Upper lobe of left lung (tissue), 6 donors: ENCODE results near the gene USP2. TPM values are rescaled to one million over a fixed set of nuclear protein-coding genes. Genes with fewer than 3 reads are reported as not detected.
A peak's percentile ranks its signal among the peaks of the same experiment; 100 is the strongest.

Experiments
- ATAC-seq, 2 donors: fragments of 200-7000 bp; cut with Tn5 transposase; one replicate each; pipeline ENCODE4 v1.9.1; 2022; ENCODE audit warnings: mild to moderate bottlenecking in 2 of 2, moderate library complexity in 2 of 2; ENCODE audit not compliant: low FRiP score in 2 of 2
- DNase-seq, 2 donors: peaks; one replicate each; pipeline ENCODE4 v3.0.0-alpha.2; 2019 to 2020
- H3K27ac ChIP-seq, 4 donors: fragments of 200-600 bp; sonication (generic); one replicate each; pipeline ENCODE4 v1.5.1; 2016 to 2019
- H3K27me3 ChIP-seq, 4 donors: fragments of 200-600 bp; sonication (generic); one replicate each; pipeline ENCODE4 v1.5.1; 2017 to 2019
- H3K36me3 ChIP-seq, 4 donors: fragments of 200-600 bp; sonication (generic); one replicate each; pipeline ENCODE4 v1.5.1; 2016 to 2019
- H3K4me1 ChIP-seq, 4 donors: fragments of 200-600 bp; sonication (generic); one replicate each; pipeline ENCODE4 v1.5.1; 2018 to 2019
- H3K4me3 ChIP-seq, 4 donors: fragments of 200-600 bp; sonication (generic); one replicate each; pipeline ENCODE4 v1.5.1; 2017 to 2019; ENCODE audit warnings: mild to moderate bottlenecking in 2 of 4, moderate library complexity in 1 of 4
- H3K9me3 ChIP-seq, 4 donors: fragments of 200-600 bp; sonication (generic); one replicate each; pipeline ENCODE4 v1.5.1; 2018 to 2019
- CTCF ChIP-seq, 6 experiments: fragments of 450-650 bp in 4 of 6; fragments of 200-600 bp in 2 of 6; sonication (generic) in 2 of 6; IDR thresholded peaks; one replicate each; pipeline ENCODE4 v1.5.1; 2016 to 2019; ENCODE audit warnings: antibody characterized with exemption in 6 of 6
- EP300 ChIP-seq, 4 donors: sonication (generic); formaldehyde crosslinking; IDR thresholded peaks; one replicate each; pipeline ENCODE4 v1.5.1; 2017; ENCODE audit warnings: antibody characterized with exemption in 4 of 4, control low read depth in 2 of 4
- POLR2A ChIP-seq, 4 donors: fragments of 450-650 bp; IDR thresholded peaks; one replicate each; pipeline ENCODE4 v1.5.1; 2016 to 2017; ENCODE audit warnings: antibody characterized with exemption in 4 of 4, mild to moderate bottlenecking in 2 of 4
- POLR2AphosphoS5 ChIP-seq, 2 donors: sonication (generic); formaldehyde crosslinking; IDR thresholded peaks; one replicate each; pipeline ENCODE4 v1.5.1; 2017; ENCODE audit warnings: antibody characterized with exemption in 2 of 2
- WGBS, 2 donors: methylation state at CpG; one replicate each; pipeline ENCODE4 v1.1.5; 2017 to 2018; 5-methylcytosine and 5-hydroxymethylcytosine counted together
- total RNA-seq, 6 donors: library from RNA; depleted of rRNA in 4 of 6; stranded (reverse); fragments of >200 nt in 4 of 6; gene quantifications; one replicate each; pipeline versions ENCODE4 v1.1.0 to v1.2.1, GENCODE V29; 2016 to 2021
- donor health status: DM: no; HTN: no; CAD: no; lungs with moderate emphysema.
- donor health status: DM: no; HTN: yes; CAD: no; lungs with severe emphysema.

Gene USP2
- total RNA-seq, 6 donors from 2014 or later, result 1.7 to 5.0 (median 3.0) TPM

GRCh38 chr11:119373921-119374631 is 7.4 kb downstream of the USP2 start:
- Histone ChIP-seq H3K4me1 (peaks cover 23 to 36% (median 32%) of the 10 kb centered on the region in 4 donors), H3K4me3 (no peak overlapping the region), H3K9me3 (no peaks in the 10 kb centered on the region), H3K27me3 (no peaks in the 10 kb centered on the region), H3K36me3 (no peaks in the 10 kb centered on the region), H3K27ac (no peak overlapping the region)
- TF ChIP-seq POLR2AphosphoS5 (IDR thresholded peaks at IDR 0.05) (no peak), EP300 (IDR thresholded peaks at IDR 0.05) (no peak), CTCF (IDR thresholded peaks at IDR 0.05) (peak; percentile 66 to 87 (median 82)), POLR2A (IDR thresholded peaks at IDR 0.05) (no peak)
- peak in 1 of 2 donors; percentile 67 for DNase-seq
- 44 to 89% methylated on average over 3 to 5 of the region's 5 CpGs for WGBS, 2 donors
- ATAC-seq, result peak; percentile 59 to 74

GRCh38 chr11:119373059-119373920 is 8.2 kb downstream of the USP2 start:
- H3K9me3 ChIP-seq, result no peaks in the 10 kb centered on the region
- no peaks in the 10 kb centered on the region for H3K36me3 ChIP-seq
- ATAC-seq (no peak), DNase-seq (peak; percentile 13 to 56)
- peaks cover 30 to 44% (median 40%) of the 10 kb centered on the region in 4 donors for H3K4me1 ChIP-seq
- no peak overlapping the region for H3K27ac ChIP-seq
- no peak overlapping the region for H3K4me3 ChIP-seq
- no peak for TF ChIP-seq POLR2AphosphoS5 (IDR thresholded peaks at IDR 0.05)
- no peak for TF ChIP-seq EP300 (IDR thresholded peaks at IDR 0.05)
- TF ChIP-seq CTCF (IDR thresholded peaks at IDR 0.05), result no peak
- no peak for TF ChIP-seq POLR2A (IDR thresholded peaks at IDR 0.05)
- H3K27me3 ChIP-seq, result no peaks in the 10 kb centered on the region
- 79 to 80% methylated on average over 21 to 23 of the region's 23 CpGs for WGBS, 2 donors

- DNase-seq, result peak in 1 of 2 donors; percentile 73
- no peak for TF ChIP-seq POLR2AphosphoS5 (IDR thresholded peaks at IDR 0.05)
- no peak for TF ChIP-seq CTCF (IDR thresholded peaks at IDR 0.05)
- TF ChIP-seq EP300 (IDR thresholded peaks at IDR 0.05), result no peak
- no peak for TF ChIP-seq POLR2A (IDR thresholded peaks at IDR 0.05)
- peaks cover 34 to 44% (median 41%) of the 10 kb centered on the region in 4 donors for H3K4me1 ChIP-seq
- no peak overlapping the region for H3K27ac ChIP-seq
- WGBS, 2 donors, result 86 to 89% methylated on average over 16 to 26 of the region's 26 CpGs
- H3K4me3 ChIP-seq, result no peak overlapping the region
- no peaks in the 10 kb centered on the region for H3K36me3 ChIP-seq
- no peaks in the 10 kb centered on the region for H3K27me3 ChIP-seq
- H3K9me3 ChIP-seq, result no peaks in the 10 kb centered on the region
- ATAC-seq, result no peak
Observed at GRCh38 chr11:119372260-119373058, 9.0 kb downstream of the USP2 start.

- no peak for TF ChIP-seq POLR2AphosphoS5 (IDR thresholded peaks at IDR 0.05)
- TF ChIP-seq EP300 (IDR thresholded peaks at IDR 0.05), result no peak
- TF ChIP-seq CTCF (IDR thresholded peaks at IDR 0.05), result no peak
- TF ChIP-seq POLR2A (IDR thresholded peaks at IDR 0.05), result no peak
- H3K4me1 ChIP-seq, result peaks cover 32 to 44% (median 41%) of the 10 kb centered on the region in 4 donors
- H3K4me3 ChIP-seq, result no peak overlapping the region
- DNase-seq (no peak), ATAC-seq (no peak)
- H3K9me3 ChIP-seq, result no peaks in the 10 kb centered on the region
- 75% methylated on average over 8 of the region's 8 CpGs for WGBS, 2 donors
- H3K27me3 ChIP-seq, result no peaks in the 10 kb centered on the region
- no peak overlapping the region for H3K27ac ChIP-seq
- H3K36me3 ChIP-seq, result no peaks in the 10 kb centered on the region
Observed at GRCh38 chr11:119371778-119372182, 9.7 kb downstream of the USP2 start.
